Activated T-cell treated with anti-CD3 and anti-CD28 coated beads, Interleukin-2, amount 50 U/mL, for 1 hour (primary cell): ENCODE measurements around the gene CDADC1.

Source experiments
- DNase-seq: peaks from one replicate; pipeline ENCODE4 v3.0.0-alpha.2; 2020

Gene CDADC1

DNA sequence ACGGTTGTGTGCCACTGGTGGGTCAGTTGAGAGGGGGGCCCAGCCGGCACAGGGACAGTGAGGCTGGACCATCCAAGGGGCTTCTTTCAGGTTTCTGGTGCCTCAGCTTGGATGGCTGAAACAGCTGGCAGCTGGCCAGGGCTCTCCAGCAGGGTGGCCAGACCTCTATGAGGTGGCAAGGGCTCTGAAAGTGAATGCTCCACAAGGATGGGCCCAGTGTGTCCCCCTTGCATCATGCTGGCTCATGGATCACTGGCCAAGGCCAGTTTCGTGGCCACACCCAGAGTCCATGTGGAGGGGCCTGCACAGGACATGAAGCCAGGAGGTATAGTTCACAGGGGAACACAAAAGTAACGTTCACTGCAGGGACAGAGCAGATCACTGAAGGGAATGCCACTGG, 49.6 kb downstream of the CDADC1 start:
- no peak for DNase-seq

- no peak for DNase-seq
Observed at GRCh38 chr13:49298416-49298815, 50.7 kb downstream of the CDADC1 start.

GRCh38 chr13:49298903-49299605, 51.3 kb downstream of the CDADC1 start:
- no peak for DNase-seq

DNA sequence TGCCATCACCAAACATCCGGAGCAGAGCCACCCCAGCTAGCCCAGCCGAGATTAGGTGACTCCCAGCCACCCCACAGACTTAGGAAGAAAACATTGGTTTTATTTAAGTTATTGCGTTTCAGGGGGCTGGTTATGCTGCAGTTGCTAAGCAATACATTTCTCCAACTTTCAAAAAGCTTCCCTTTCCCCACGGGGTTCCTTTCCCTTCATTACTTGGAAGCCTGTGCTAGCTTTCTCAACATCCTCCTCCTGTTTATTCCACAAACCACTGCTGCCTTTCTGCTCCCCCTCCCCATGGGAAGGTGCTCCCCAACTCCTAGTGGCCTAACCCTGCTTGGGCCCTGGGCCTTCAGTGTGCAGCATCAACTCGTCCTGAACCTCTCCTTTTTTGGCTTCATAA, 52.6 kb downstream of the CDADC1 start:
- no peak for DNase-seq

DNA sequence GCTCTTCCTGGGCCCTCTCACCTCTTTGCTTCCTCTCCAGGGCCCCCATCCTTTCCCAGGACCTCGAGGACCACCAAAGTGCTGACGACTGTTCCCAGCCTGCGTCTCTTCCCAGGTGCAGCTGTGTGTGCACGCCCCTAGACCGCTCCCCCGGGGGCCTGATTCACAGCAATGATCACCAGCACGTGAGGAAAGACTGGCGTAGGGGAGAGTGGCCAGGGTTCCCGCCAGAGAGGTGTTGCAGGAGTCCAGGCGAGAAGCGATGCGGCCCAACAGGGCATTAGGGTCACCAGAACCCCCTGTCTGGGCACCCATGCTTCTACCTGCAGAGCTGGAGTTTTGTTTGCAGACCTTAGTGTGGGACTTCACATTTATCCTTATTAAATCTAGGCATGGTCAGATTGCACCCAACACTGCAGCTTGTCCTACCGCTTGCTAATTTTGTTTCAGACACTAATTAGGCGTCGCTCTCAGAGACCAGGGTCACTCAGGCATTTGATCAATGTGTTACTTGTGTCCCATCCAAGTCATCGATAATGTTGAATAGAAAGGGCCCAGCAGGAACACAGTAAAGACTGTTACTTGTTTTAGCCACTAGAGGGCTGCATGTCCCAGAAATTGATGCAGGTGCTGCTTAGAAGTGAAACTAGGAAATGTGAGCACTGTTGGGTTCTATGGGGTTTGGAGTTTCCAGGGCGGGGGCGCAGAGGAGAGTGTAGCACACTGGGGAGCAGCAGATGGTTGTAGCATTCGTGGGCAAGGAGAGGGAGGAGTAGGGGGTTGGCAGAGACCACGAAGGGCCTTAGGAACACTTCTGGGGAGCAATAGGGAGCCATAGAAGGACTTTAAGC, 53.2 kb downstream of the CDADC1 start:
- peak; percentile 59 for DNase-seq

DNA sequence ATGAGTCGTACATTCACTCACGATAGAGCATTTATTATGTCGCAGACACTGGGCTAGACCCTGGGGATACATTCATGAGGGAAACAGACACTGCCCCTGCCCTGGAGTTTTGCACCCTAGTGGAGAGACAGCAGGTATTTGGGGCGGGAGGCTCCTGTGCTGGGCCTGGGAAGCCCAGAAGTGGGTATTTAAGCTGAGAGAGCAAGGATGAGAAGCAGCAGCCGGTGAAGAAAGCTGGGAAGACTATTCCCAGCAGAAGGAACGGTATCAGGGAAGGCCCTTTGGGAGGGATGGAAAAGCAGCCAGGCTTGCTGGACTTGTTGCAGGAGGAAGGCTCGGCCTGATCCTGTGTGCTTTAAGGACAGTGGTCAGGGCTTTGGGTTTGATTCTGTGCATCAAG, 54.5 kb downstream of the CDADC1 start:
- DNase-seq: no peak

- no peak for DNase-seq
Observed at GRCh38 chr13:49302817-49303216, 55.1 kb downstream of the CDADC1 start.

- no peak for DNase-seq
Observed at GRCh38 chr13:49303533-49304252, 56.0 kb downstream of the CDADC1 start.

DNA sequence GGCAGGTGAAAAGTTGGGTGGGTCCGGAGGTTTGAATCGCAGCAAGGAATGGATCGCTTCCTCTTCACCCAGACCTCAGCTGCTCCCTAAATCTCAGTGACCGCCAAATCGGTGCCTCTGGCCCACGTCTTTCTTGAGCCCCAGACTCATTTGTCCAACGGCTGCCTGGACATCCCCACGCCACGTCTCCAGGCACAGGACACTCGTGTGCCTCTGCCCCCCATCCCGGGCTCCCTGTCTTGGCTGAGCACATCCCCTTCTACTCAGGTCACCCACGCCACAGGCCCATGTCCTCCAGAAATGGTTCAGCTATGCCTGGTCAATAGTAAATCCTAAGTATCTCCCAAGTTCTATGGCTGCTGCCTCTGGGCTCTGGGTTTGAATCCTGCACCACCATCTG, 56.6 kb downstream of the CDADC1 start:
- no peak for DNase-seq

GRCh38 chr13:49304763-49305700, 57.3 kb downstream of the CDADC1 start:
- DNase-seq: no peak

GRCh38 chr13:49305792-49306425, 58.2 kb downstream of the CDADC1 start:
- no peak for DNase-seq

GRCh38 chr13:49307365-49307764, 59.6 kb downstream of the CDADC1 start:
- DNase-seq: no peak

- no peak for DNase-seq
Observed at GRCh38 chr13:49308097-49308875, 60.6 kb downstream of the CDADC1 start.

- no peak for DNase-seq
Observed at GRCh38 chr13:49308921-49309408, 61.2 kb downstream of the CDADC1 start.

DNA sequence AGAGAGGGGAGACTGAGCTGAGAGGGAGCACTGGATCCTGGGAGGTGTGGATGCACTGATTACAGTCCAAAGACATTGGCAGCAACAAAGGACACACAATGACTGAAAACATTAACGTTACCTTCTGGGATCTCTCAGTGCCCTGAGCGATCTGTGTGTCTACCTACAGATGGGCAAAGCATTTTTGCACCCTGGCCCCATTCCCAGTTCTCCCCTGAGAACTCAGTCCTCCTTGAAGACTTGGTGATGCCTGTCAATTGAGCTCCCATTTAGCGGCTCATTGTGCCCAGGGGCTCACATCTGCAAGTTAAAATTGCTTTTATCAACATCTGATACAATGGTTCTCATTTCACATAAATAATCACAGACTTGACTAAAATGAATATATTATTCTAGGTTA, 62.5 kb downstream of the CDADC1 start:
- DNase-seq: no peak

DNA sequence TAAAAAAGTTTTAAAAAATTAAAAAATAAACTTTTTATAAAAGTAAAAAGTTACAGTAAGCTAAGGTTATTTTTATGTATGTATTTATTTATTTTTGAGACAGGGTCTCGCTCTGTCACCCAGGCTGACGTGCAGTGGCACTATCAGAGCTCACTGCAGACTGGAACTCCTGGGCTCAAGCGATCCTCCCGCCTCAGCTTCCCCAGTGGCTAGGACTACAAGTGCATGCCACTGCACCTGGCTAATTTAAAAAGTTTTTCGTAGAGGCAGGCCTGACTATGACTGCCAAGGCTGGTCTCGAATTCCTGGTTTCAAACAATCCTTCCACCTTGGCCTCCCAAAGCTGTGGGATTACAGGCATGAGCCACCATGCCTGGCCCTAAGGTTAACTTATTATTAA, 64.1 kb downstream of the CDADC1 start:
- DNase-seq: no peak

GRCh38 chr13:49314344-49314882, 66.7 kb downstream of the CDADC1 start:
- no peak for DNase-seq

GRCh38 chr13:49315036-49315565, 67.4 kb downstream of the CDADC1 start:
- DNase-seq: no peak

- no peak for DNase-seq
Observed at GRCh38 chr13:49315756-49316482, 68.2 kb downstream of the CDADC1 start.

- no peak for DNase-seq
Observed at GRCh38 chr13:49319551-49319950, 71.8 kb downstream of the CDADC1 start.
